H1 (cell line): ENCODE data around the gene CNPY4. TPM values are rescaled to one million over a fixed set of nuclear protein-coding genes. Genes with fewer than 3 reads are reported as not detected.
A peak's percentile ranks its signal among the peaks of the same experiment; 100 is the strongest.

Source experiments
- CTCF ChIA-PET: fragments of 300-600 bp; sonication (Branson Sonifier 250); formaldehyde crosslinking; loops from one replicate; lab custom pipeline; 2021; ENCODE audit not compliant: partially characterized antibody; lab: Charles Lee
- POLR2A ChIA-PET: fragments of 300-600 bp; sonication (Branson Sonifier 250); formaldehyde crosslinking; loops from one replicate; lab custom pipeline; 2021; ENCODE audit warnings: inconsistent platforms; ENCODE audit not compliant: partially characterized antibody; lab: Charles Lee
- DNase-seq, 2 experiments: peaks; one replicate each; pipeline versions ENCODE4 v3.0.0 to v3.0.0-alpha.2; 2010 to 2022; ENCODE audit warnings: low spot score in 2 of 2, low read depth in 1 of 2, mixed read lengths in 1 of 2
- FAIRE-seq: peaks from 2 replicates; lab custom pipeline; 2011; peaks lifted over from hg19 to GRCh38; lab: Jason Lieb, UNC
- H2AFZ ChIP-seq: 2 replicates; pipeline ENCODE4 v1.8.1; 2012; ENCODE audit warnings: low read length, inconsistent platforms
- H2AK5ac ChIP-seq: 2 replicates; pipeline ENCODE4 v1.6.1; 2013; ENCODE audit warnings: low read depth, low read length
- H2BK120ac ChIP-seq: replicated peaks from 2 replicates; pipeline ENCODE3; 2013; ENCODE audit warnings: low read depth, low read length, inconsistent platforms
- H2BK12ac ChIP-seq: 2 replicates; pipeline ENCODE4 v1.6.1; 2013; ENCODE audit warnings: low read depth, low read length
- H2BK15ac ChIP-seq: 2 replicates; pipeline ENCODE4 v1.6.1; 2013; ENCODE audit warnings: low read length
- H2BK20ac ChIP-seq: 2 replicates; pipeline ENCODE4 v1.6.1; 2013; ENCODE audit warnings: low read length
- H2BK5ac ChIP-seq: 2 replicates; pipeline ENCODE4 v1.6.1; 2013; ENCODE audit warnings: low read depth, low read length
- H3K14ac ChIP-seq: 2 replicates; pipeline ENCODE4 v1.6.1; 2013; ENCODE audit warnings: inconsistent platforms; ENCODE audit not compliant: insufficient read length
- H3K18ac ChIP-seq: 2 replicates; pipeline ENCODE4 v1.6.1; 2013; ENCODE audit warnings: low read length; ENCODE audit errors: extremely low read depth
- H3K23ac ChIP-seq: 2 replicates; pipeline ENCODE4 v1.6.1; 2013; ENCODE audit warnings: inconsistent platforms; ENCODE audit not compliant: insufficient read length
- H3K23me2 ChIP-seq: 2 replicates; pipeline ENCODE4 v1.6.1; 2013; ENCODE audit warnings: low read depth, low read length
- H3K27ac ChIP-seq: 2 replicates; pipeline ENCODE4 v1.6.1; 2011; ENCODE audit warnings: low read depth, low read length, inconsistent platforms
- H3K27me3 ChIP-seq, 4 experiments: replicated peaks in 1 of 4; 1 replicate in 1 of 4; 2 replicates in 3 of 4; pipeline versions ENCODE4 v1.6.1 to v1.8.1; 2011 to 2013; ENCODE audit warnings: low read length in 3 of 4, mild to moderate bottlenecking in 3 of 4, inconsistent platforms in 2 of 4, mixed read lengths in 2 of 4, moderate library complexity in 1 of 4; ENCODE audit not compliant: control insufficient read depth in 3 of 4, insufficient read depth in 3 of 4; ENCODE audit errors: extremely low read depth in 1 of 4
- H3K36me3 ChIP-seq, 4 experiments: 2 replicates each; pipeline versions ENCODE4 v1.6.1 to v1.8.1; 2011 to 2013; ENCODE audit warnings: mild to moderate bottlenecking in 4 of 4, low read length in 3 of 4, moderate library complexity in 2 of 4, control low read depth in 1 of 4, inconsistent platforms in 1 of 4; ENCODE audit not compliant: insufficient read depth in 4 of 4, control insufficient read depth in 2 of 4
- H3K4ac ChIP-seq: replicated peaks from 2 replicates; pipeline ENCODE3; 2013; ENCODE audit warnings: low read length, low read depth, mixed read lengths, inconsistent platforms; ENCODE audit not compliant: insufficient read length
- H3K4me1 ChIP-seq, 4 experiments: replicated peaks in 1 of 4; 1 replicate in 1 of 4; 2 replicates in 3 of 4; pipeline versions ENCODE4 v1.6.1 to v1.8.1; 2011 to 2013; ENCODE audit warnings: low read length in 3 of 4, inconsistent platforms in 2 of 4, mixed read lengths in 1 of 4; ENCODE audit not compliant: insufficient read depth in 4 of 4, control insufficient read depth in 3 of 4
- H3K4me2 ChIP-seq, 2 experiments: 2 replicates each; pipeline versions ENCODE4 v1.6.1 to v1.8.1; 2011 to 2013; ENCODE audit warnings: low read depth in 2 of 2, low read length in 2 of 2, control low read depth in 1 of 2, inconsistent platforms in 1 of 2, mild to moderate bottlenecking in 1 of 2; ENCODE audit not compliant: insufficient read depth in 1 of 2
- H3K4me3 ChIP-seq, 4 experiments: fragments of 200-600, 300-600 bp in 1 of 4; sonication (generic), shearing (Covaris generic), sonication (Bioruptor Twin) in 1 of 4; 2 replicates each; pipeline versions ENCODE4 v1.5.1 to v1.8.1; 2011 to 2016; ENCODE audit warnings: low read length in 4 of 4, low read depth in 3 of 4, control low read depth in 2 of 4, inconsistent platforms in 2 of 4, mild to moderate bottlenecking in 2 of 4, mixed read lengths in 1 of 4, moderate library complexity in 1 of 4; ENCODE audit not compliant: insufficient read depth in 2 of 4; ENCODE audit errors: extremely low read depth in 1 of 4
- H3K56ac ChIP-seq: replicated peaks from 2 replicates; pipeline ENCODE3; 2013; ENCODE audit warnings: low read depth, mild to moderate bottlenecking, mixed read lengths, low read length, inconsistent platforms; ENCODE audit not compliant: insufficient read length
- H3K79me1 ChIP-seq: 2 replicates; pipeline ENCODE4 v1.6.1; 2013; ENCODE audit warnings: low read depth, low read length, control low read depth
- H3K79me2 ChIP-seq, 2 experiments: 2 replicates each; pipeline versions ENCODE4 v1.6.1 to v1.8.1; 2012 to 2013; ENCODE audit warnings: low read length in 2 of 2, mild to moderate bottlenecking in 2 of 2, inconsistent platforms in 1 of 2; ENCODE audit not compliant: insufficient read depth in 2 of 2, control insufficient read depth in 1 of 2
- H3K9ac ChIP-seq, 4 experiments: replicated peaks in 1 of 4; 1 replicate in 1 of 4; 2 replicates in 3 of 4; pipeline versions ENCODE4 v1.6.1 to v1.8.1; 2011 to 2013; ENCODE audit warnings: low read depth in 3 of 4, low read length in 3 of 4, control low read depth in 2 of 4, mild to moderate bottlenecking in 2 of 4, moderate library complexity in 2 of 4, inconsistent platforms in 1 of 4; ENCODE audit errors: extremely low read depth in 1 of 4
- H3K9me3 ChIP-seq, 2 experiments: 2 replicates each; pipeline versions ENCODE4 v1.6.1 to v1.8.1; 2012 to 2013; ENCODE audit warnings: mild to moderate bottlenecking in 2 of 2, moderate library complexity in 2 of 2, control low read depth in 1 of 2, inconsistent platforms in 1 of 2, low read depth in 1 of 2, low read length in 1 of 2, mixed read lengths in 1 of 2; ENCODE audit not compliant: insufficient read depth in 2 of 2
- H4K20me1 ChIP-seq, 2 experiments: replicated peaks in 1 of 2; 2 replicates each; pipeline versions ENCODE3 to v1.8.1; 2011 to 2013; ENCODE audit warnings: inconsistent platforms in 2 of 2, low read length in 2 of 2, mild to moderate bottlenecking in 1 of 2; ENCODE audit not compliant: insufficient read depth in 2 of 2, control insufficient read depth in 1 of 2
- H4K5ac ChIP-seq: 2 replicates; pipeline ENCODE4 v1.6.1; 2013; ENCODE audit warnings: low read length, low read depth, mixed read lengths, inconsistent platforms; ENCODE audit not compliant: insufficient read length
- H4K8ac ChIP-seq: 2 replicates; pipeline ENCODE4 v1.8.0; 2013; ENCODE audit warnings: mild to moderate bottlenecking, moderate library complexity, low read length, inconsistent platforms; ENCODE audit not compliant: insufficient read depth; ENCODE audit errors: extremely low read depth
- H4K91ac ChIP-seq: replicated peaks from 2 replicates; pipeline ENCODE3; 2013; ENCODE audit warnings: low read length, mixed read lengths, inconsistent platforms; ENCODE audit not compliant: insufficient read length
- CEBPB ChIP-seq: IDR thresholded peaks from 2 replicates; pipeline ENCODE4 v1.6.1; 2012; ENCODE audit warnings: low read depth, low read length
- POLR2AphosphoS5 ChIP-seq: IDR thresholded peaks from 2 replicates; pipeline ENCODE4 v1.6.1; 2011; ENCODE audit warnings: low read depth, low read length
- WGBS, 2 experiments: shearing (Covaris generic) in 1 of 2; methylation state at CpG; one replicate each; pipeline versions ENCODE4 v1.1.6 to v1.1.7; 2013 to 2015; ENCODE audit warnings: low lambda C conversion rate in 2 of 2, mixed read lengths in 2 of 2, inconsistent platforms in 1 of 2, low coverage in 1 of 2, missing lambda C conversion rate in 1 of 2; ENCODE audit not compliant: insufficient replicate concordance in 2 of 2, insufficient coverage in 1 of 2, insufficient read length in 1 of 2; ENCODE audit errors: extremely low coverage in 1 of 2, missing lambda C conversion rate in 1 of 2; 5-methylcytosine and 5-hydroxymethylcytosine counted together
- polyA plus RNA-seq, 7 experiments: library from polyadenylated mRNA; depleted of rRNA in 3 of 7; stranded (reverse) in 5 of 7; unstranded in 2 of 7; fragments of >200 nt in 5 of 7; fragments of 200-250 nt in 2 of 7; gene quantifications; 1 replicate in 5 of 7; 2 replicates in 1 of 7; 4 replicates in 1 of 7; pipeline versions ENCODE4 v1.2.1 to v1.2.3, GENCODE V29; 2011 to 2013; ENCODE audit warnings: missing spikeins in 2 of 7, mixed read lengths in 2 of 7
- total RNA-seq: library from RNA; stranded (reverse); fragmentation: NEBNext Ultra II Directional; extraction: Animal tissue kit (Norgen Biotek cat#: 25700); gene quantifications from 2 replicates; pipeline ENCODE4 v1.2.1, GENCODE V29; 2021
- TF ChIP-seq, protein P1 (sequence below): IDR thresholded peaks from 2 replicates; pipeline ENCODE4 v1.6.1; 2012; ENCODE audit warnings: low read length, inconsistent platforms

Gene CNPY4
- total and polyA plus RNA-seq, 2 of the 8 experiments (the other 6 are each of a cell fraction or from before 2014, with no cell fraction given): 10.2 to 15.3 TPM

DNA sequence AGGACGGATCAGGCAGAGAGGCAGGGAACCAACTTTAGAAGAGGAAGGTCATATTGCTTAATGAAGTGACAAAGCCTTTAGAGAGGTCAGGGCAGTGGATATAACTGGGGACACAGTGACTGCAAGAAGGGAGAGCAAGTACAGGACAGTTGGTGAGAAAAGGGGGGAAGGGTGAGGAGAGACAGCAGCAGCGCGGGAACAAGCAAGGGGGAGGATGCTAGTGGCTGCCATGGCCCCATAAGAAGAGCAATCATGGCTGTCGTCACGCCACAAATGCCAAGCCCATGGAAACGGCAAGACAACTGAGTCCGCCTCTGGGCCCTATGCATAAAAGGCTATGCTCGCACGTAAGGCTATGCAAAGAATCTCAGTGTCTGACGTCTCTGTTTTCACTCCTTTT lies 47.0 kb upstream of the CNPY4 start:
- Histone ChIP-seq H3K14ac (no peak overlapping the region), H3K4me3 (0 out of 8 replicates have a peak overlapping the region, but pooled peaks of 1 of the 4 experiments have one; percentile 9), H2BK5ac (no peak overlapping the region), H3K27me3 (no peaks in the 10 kb centered on the region; a peak in 1 of 7 replicates), H3K4ac (no peak overlapping the region), H4K91ac (no peak overlapping the region), H2BK20ac (no peak overlapping the region), H4K5ac (no peak overlapping the region), H3K23ac (no peak overlapping the region), H2BK12ac (no peak overlapping the region), H2BK120ac (no peak overlapping the region), H4K8ac (no peak overlapping the region), H2BK15ac (no peak overlapping the region), H3K18ac (no peak overlapping the region), H3K79me2 (peaks cover 4 to 11% of the 10 kb centered on the region in 2 experiments), H3K56ac (no peak overlapping the region), H3K4me1 (no peaks in the 10 kb centered on the region), H3K23me2 (no peaks in the 10 kb centered on the region), H2AFZ (no peak overlapping the region), H3K9ac (no peak overlapping the region), H4K20me1 (no peaks in the 10 kb centered on the region), H3K27ac (no peak overlapping the region), H3K36me3 (peaks cover 66 to 93% (median 84%) of the 10 kb centered on the region in 4 experiments), H2AK5ac (no peak overlapping the region), H3K4me2 (no peak overlapping the region), H3K79me1 (no peaks in the 10 kb centered on the region; the same call in none of the 2 replicates), H3K9me3 (peaks cover 68 to 74% of the 10 kb centered on the region in 2 experiments)
- no peak for DNase-seq
- CTCF ChIA-PET: interaction anchor here (0.9 to 2.0 kb wide), 3 partner anchors 14 to 159 kb away, joined by 3 to 6 read pairs (median 5); no protein-coding TSS in a partner anchor
- no peak for FAIRE-seq
- POLR2A ChIA-PET: interaction anchor here (0.6 to 19.6 kb wide), 10 partner anchors 8 to 128 kb away, joined by 3 to 294 read pairs (median 4); partner anchors contain the start of genes MCM7, ZNF3 and ZSCAN21
- WGBS, 2 experiments: 94% methylated on average over 10 of the region's 10 CpGs; no CpG with 5 or more reads in 1 of the 2 experiments
- TF ChIP-seq POLR2AphosphoS5 (peak; percentile 58; the same call in 1 of the 2 replicates), CEBPB (no peak)
- TF ChIP-seq, protein P1, sequence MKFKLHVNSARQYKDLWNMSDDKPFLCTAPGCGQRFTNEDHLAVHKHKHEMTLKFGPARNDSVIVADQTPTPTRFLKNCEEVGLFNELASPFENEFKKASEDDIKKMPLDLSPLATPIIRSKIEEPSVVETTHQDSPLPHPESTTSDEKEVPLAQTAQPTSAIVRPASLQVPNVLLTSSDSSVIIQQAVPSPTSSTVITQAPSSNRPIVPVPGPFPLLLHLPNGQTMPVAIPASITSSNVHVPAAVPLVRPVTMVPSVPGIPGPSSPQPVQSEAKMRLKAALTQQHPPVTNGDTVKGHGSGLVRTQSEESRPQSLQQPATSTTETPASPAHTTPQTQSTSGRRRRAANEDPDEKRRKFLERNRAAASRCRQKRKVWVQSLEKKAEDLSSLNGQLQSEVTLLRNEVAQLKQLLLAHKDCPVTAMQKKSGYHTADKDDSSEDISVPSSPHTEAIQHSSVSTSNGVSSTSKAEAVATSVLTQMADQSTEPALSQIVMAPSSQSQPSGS: no peak
